Stomach (tissue), 4 donors: ENCODE results near the gene CXCL1.

Experiments
- CTCF ChIP-seq, 7 experiments: fragments of 450-650 bp in 4 of 7; fragments of 200-600 bp in 3 of 7; sonication (generic) in 3 of 7; IDR thresholded peaks; one replicate each; pipeline ENCODE4 v1.5.1; 2016 to 2019; ENCODE audit warnings: antibody characterized with exemption in 7 of 7, control low read depth in 2 of 7, mild to moderate bottlenecking in 1 of 7
- EP300 ChIP-seq: sonication (generic); formaldehyde crosslinking; IDR thresholded peaks from one replicate; pipeline ENCODE4 v1.6.1; 2017; ENCODE audit warnings: antibody characterized with exemption
- POLR2A ChIP-seq, 4 donors: fragments of 450-650 bp; IDR thresholded peaks; one replicate each; pipeline ENCODE4 v1.6.1; 2016; ENCODE audit warnings: antibody characterized with exemption in 4 of 4, control low read depth in 2 of 4, mild to moderate bottlenecking in 1 of 4, moderate library complexity in 1 of 4
- POLR2AphosphoS5 ChIP-seq, 3 donors: sonication (generic); formaldehyde crosslinking; IDR thresholded peaks; one replicate each; pipeline ENCODE4 v1.6.1; 2016; ENCODE audit warnings: antibody characterized with exemption in 3 of 3

GRCh38 chr4:73859614-73860088 lies 9.5 kb upstream of the CXCL1 start:
- TF ChIP-seq CTCF (IDR thresholded peaks at IDR 0.05) (no peak), EP300 (no peak), POLR2AphosphoS5 (IDR thresholded peaks at IDR 0.05) (no peak), POLR2A (IDR thresholded peaks at IDR 0.05) (no peak)
